K562 (cell line): ENCODE data around the gene NSF. TPM values are rescaled to one million over a fixed set of nuclear protein-coding genes. Genes with fewer than 3 reads are reported as not detected.

Experiments
- BACH1 ChIP-seq: fragments of 200-800 bp; sonication (Bioruptor generic); IDR thresholded peaks from 2 replicates; pipeline ENCODE4 v1.6.1; 2016; ENCODE audit warnings: missing genetic modification characterization, missing compliant biosample characterization
- CBX3 ChIP-seq, 2 experiments: IDR thresholded peaks; 1 replicate in 1 of 2; 2 replicates in 1 of 2; pipeline ENCODE4 v1.6.1; 2012; ENCODE audit warnings: inconsistent platforms in 2 of 2, low read length in 2 of 2, borderline replicate concordance in 1 of 2, control low read depth in 1 of 2
- CHCHD3 ChIP-seq: fragments of 250-450 bp; sonication (Bioruptor Pico); IDR thresholded peaks from 2 replicates; pipeline ENCODE4 v2.1.2; 2022; ENCODE audit warnings: mild to moderate bottlenecking
- CREB3L1 ChIP-seq: fragments of 450-650 bp; IDR thresholded peaks from 2 replicates; pipeline ENCODE4 v1.6.1; 2014; ENCODE audit warnings: low read depth, mild to moderate bottlenecking, moderate library complexity, borderline replicate concordance
- GABPB1 ChIP-seq: sonication (generic); formaldehyde crosslinking; IDR thresholded peaks from 2 replicates; pipeline ENCODE4 v1.8.0; 2022; ENCODE audit warnings: mild to moderate bottlenecking, missing genetic modification reagents
- NFIX ChIP-seq: fragments of 250-450 bp; sonication (Bioruptor Pico); IDR thresholded peaks from 2 replicates; pipeline ENCODE4 v1.4.0; 2020; ENCODE audit warnings: low read depth, mild to moderate bottlenecking, moderate library complexity
- U2AF2 ChIP-seq: fragments of 200-400 bp; formaldehyde crosslinking; optimal IDR thresholded peaks from 2 replicates; pipeline ENCODE3; 2017; ENCODE audit warnings: low read depth, mild to moderate bottlenecking, low read length
- YY1 ChIP-seq, 3 experiments: IDR thresholded peaks; 2 replicates each; pipeline ENCODE4 v1.6.1; 2011; ENCODE audit warnings: low read length in 2 of 3, mild to moderate bottlenecking in 2 of 3, moderate library complexity in 2 of 3, borderline replicate concordance in 1 of 3, control low read depth in 1 of 3, low read depth in 1 of 3; ENCODE audit not compliant: insufficient read depth in 3 of 3, insufficient replicate concordance in 2 of 3, control insufficient read depth in 1 of 3, insufficient read length in 1 of 3; ENCODE audit errors: extremely low read depth in 1 of 3
- ZBTB12 ChIP-seq: fragments of 250-450 bp; sonication (Bioruptor Pico); IDR thresholded peaks from 2 replicates; pipeline ENCODE4 v1.4.0; 2020
- ZKSCAN3 ChIP-seq: fragments of 250-450 bp; sonication (Bioruptor Pico); IDR thresholded peaks from 2 replicates; pipeline ENCODE4 v1.4.0; 2020
- ZKSCAN8 ChIP-seq: fragments of 200-800 bp; sonication (Bioruptor generic); IDR thresholded peaks from 2 replicates; pipeline ENCODE4 v1.6.1; 2016; ENCODE audit warnings: missing genetic modification characterization, missing compliant biosample characterization
- ZMIZ1 ChIP-seq, 2 experiments: fragments of 150-350 bp in 1 of 2; IDR thresholded peaks; 2 replicates each; pipeline ENCODE4 v1.6.1; 2012 to 2016; ENCODE audit warnings: low read depth in 2 of 2, low read length in 2 of 2, mild to moderate bottlenecking in 1 of 2, moderate library complexity in 1 of 2
- ZNF764 ChIP-seq: fragments of 250-450 bp; sonication (Bioruptor Pico); IDR thresholded peaks from 2 replicates; pipeline ENCODE4 v1.4.0; 2020; ENCODE audit warnings: low read depth, mild to moderate bottlenecking, moderate library complexity
- polyA plus RNA-seq, 8 experiments: library from polyadenylated mRNA; depleted of rRNA in 4 of 8; stranded (reverse) in 5 of 8; unstranded in 3 of 8; fragments of >200 nt; fragmentation: Nextera tagmentation in 2 of 8; fragmentation: Illumina TruSeq in 1 of 8; extraction: Ambion mirVana in 2 of 8; extraction: Trizol in 1 of 8; gene quantifications; 2 replicates each; pipeline versions ENCODE4 v1.2.1 to v1.2.3, GENCODE V29; 2011 to 2014; ENCODE audit warnings: inconsistent platforms in 1 of 8, missing spikeins in 1 of 8
- total RNA-seq, 7 experiments: library from RNA; depleted of rRNA in 6 of 7; stranded (reverse); fragments of >200 nt in 6 of 7; fragmentation: Illumina TruSeq in 2 of 7; extraction: Trizol in 2 of 7; gene quantifications; 2 replicates each; pipeline versions ENCODE4 v1.2.1 to v1.2.3, GENCODE V29; 2011 to 2021; ENCODE audit warnings: low replicate concordance in 1 of 7
- TF ChIP-seq, protein P1 (sequence below), 2 experiments: fragments of 250-450 bp in 1 of 2; fragments of 450-650 bp in 1 of 2; sonication (Bioruptor Pico) in 1 of 2; IDR thresholded peaks; 2 replicates each; pipeline versions ENCODE4 v1.6.1 to v1.8.0; 2016 to 2021; ENCODE audit warnings: mild to moderate bottlenecking in 2 of 2, moderate library complexity in 2 of 2, missing compliant biosample characterization in 1 of 2, missing genetic modification characterization in 1 of 2
- TF ChIP-seq, protein P2 (sequence below): fragments of 250-450 bp; sonication (Bioruptor Pico); IDR thresholded peaks from 2 replicates; pipeline ENCODE4 v1.8.0; 2021; ENCODE audit warnings: borderline replicate concordance, mild to moderate bottlenecking, moderate library complexity; ENCODE audit not compliant: poor library complexity, severe bottlenecking
- TF ChIP-seq, protein P3 (sequence below): sonication (generic); formaldehyde crosslinking; IDR thresholded peaks from 2 replicates; pipeline ENCODE4 v1.8.0; 2022; ENCODE audit warnings: missing genetic modification reagents, mild to moderate bottlenecking, moderate library complexity, borderline replicate concordance

NSF gene
- total and polyA plus RNA-seq, 9 of the 15 experiments (the other 6 are each of a cell fraction or from before 2014, with no cell fraction given) = 16.7 to 39.8 (median 36.7) TPM

DNA sequence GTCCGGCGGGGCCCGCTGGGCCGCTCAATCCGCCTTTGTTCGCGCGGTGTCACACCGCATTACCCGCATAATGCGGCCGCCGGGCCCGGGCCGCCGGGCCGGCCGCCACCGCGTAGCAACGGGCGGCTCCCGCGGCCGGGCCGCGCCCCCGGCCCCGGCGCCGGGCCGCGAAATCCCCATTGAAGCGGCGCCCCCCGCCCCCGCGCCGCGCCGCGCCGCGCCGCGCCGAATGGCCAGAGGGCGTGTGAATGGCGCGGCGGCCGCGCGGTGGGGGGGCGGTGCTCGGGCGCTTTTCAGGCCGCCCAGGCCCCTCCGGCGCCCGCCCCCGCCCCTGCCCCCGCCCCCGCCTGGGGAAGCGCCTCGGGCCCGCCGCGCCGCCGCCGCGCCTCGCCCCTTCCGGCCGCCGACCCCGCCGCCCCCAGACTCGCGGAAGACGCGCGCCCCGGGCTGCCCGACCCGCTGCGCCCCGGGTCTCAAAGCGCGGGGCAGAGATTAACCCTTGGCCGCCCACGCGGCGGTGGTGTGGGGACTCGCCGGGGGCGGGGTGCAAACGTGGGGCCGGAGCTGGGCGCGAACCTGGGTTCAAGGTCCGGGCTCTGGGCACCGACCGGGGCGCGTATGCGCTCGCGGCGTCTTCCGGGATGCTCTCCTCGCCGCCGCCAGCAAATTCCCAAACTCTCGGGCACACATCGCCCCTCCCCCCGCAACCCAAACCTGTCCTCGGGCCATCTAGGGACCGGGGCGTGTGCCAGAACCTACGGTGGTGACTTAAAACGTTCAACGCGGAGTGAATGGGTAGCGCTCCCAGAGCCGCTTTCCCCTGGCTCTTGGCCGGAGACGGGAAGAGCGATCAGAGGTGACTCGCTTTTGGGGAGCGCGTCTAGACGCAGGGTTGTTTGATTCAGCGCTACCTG lies 181.3 kb downstream of the NSF start (continued):
- no peak for TF ChIP-seq ZBTB12
- TF ChIP-seq ZKSCAN8 (CRISPR knock-in tag) = no peak
- no peak for TF ChIP-seq ZMIZ1 (IDR thresholded peaks at IDR 0.05; ENCODE audit: low read depth in 2 of 2, low read length in 2 of 2)
- TF ChIP-seq CHCHD3 (CRISPR knock-in tag) = 0 out of 2 replicates have a peak, but pooled peaks have one; percentile 33
- TF ChIP-seq, protein P1, sequence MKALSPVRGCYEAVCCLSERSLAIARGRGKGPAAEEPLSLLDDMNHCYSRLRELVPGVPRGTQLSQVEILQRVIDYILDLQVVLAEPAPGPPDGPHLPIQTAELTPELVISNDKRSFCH (CRISPR knock-in tag; IDR thresholded peaks at IDR 0.05) = no peak
- TF ChIP-seq, protein P1 (tag; IDR thresholded peaks at IDR 0.05) = no peak
- peak in 1 of 3 experiments; percentile 74 for TF ChIP-seq YY1 (IDR thresholded peaks at IDR 0.05; ENCODE audit: borderline replicate concordance in 1 of 3, control insufficient read depth in 1 of 3, extremely low read depth in 1 of 3, insufficient read depth in 3 of 3, insufficient read length in 1 of 3, insufficient replicate concordance in 2 of 3, low read depth in 1 of 3, low read length in 2 of 3)
- no peak for TF ChIP-seq ZKSCAN3
- TF ChIP-seq, protein P2, sequence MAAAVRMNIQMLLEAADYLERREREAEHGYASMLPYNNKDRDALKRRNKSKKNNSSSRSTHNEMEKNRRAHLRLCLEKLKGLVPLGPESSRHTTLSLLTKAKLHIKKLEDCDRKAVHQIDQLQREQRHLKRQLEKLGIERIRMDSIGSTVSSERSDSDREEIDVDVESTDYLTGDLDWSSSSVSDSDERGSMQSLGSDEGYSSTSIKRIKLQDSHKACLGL (CRISPR knock-in tag) = no peak
- no peak for TF ChIP-seq U2AF2
- TF ChIP-seq CREB3L1 = no peak
- no peak for TF ChIP-seq CBX3 (IDR thresholded peaks at IDR 0.05; ENCODE audit: borderline replicate concordance in 1 of 2, low read length in 2 of 2)
- peak; percentile 62; the same call in 1 of the 2 replicates for TF ChIP-seq GABPB1
- TF ChIP-seq ZNF764 (CRISPR knock-in tag) = no peak
- TF ChIP-seq, protein P3, sequence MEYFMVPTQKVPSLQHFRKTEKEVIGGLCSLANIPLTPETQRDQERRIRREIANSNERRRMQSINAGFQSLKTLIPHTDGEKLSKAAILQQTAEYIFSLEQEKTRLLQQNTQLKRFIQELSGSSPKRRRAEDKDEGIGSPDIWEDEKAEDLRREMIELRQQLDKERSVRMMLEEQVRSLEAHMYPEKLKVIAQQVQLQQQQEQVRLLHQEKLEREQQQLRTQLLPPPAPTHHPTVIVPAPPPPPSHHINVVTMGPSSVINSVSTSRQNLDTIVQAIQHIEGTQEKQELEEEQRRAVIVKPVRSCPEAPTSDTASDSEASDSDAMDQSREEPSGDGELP (CRISPR knock-in tag) = peak; percentile 20; the same call in 1 of the 2 replicates
- TF ChIP-seq NFIX (CRISPR knock-in tag) = no peak
- no peak for TF ChIP-seq BACH1 (tag)
